HepG2 (cell line): Measurements from ENCODE around the gene ADAMTS13. TPM values are rescaled to one million over a fixed set of nuclear protein-coding genes. Genes with fewer than 3 reads are reported as not detected.

Experiments used
- CSRNP1 ChIP-seq: sonication (generic); formaldehyde crosslinking; IDR thresholded peaks from 2 replicates; pipeline ENCODE4 v1.8.1; 2023; ENCODE audit warnings: mild to moderate bottlenecking, missing genetic modification reagents
- GTF2F1 ChIP-seq: fragments of 150-350 bp; IDR thresholded peaks from 2 replicates; pipeline ENCODE4 v1.6.1; 2014; ENCODE audit warnings: low read length
- HNRNPL ChIP-seq: fragments of 200-400 bp; formaldehyde crosslinking; IDR thresholded peaks from 2 replicates; pipeline ENCODE4 v1.6.1; 2017; ENCODE audit warnings: mild to moderate bottlenecking, low read depth, low read length
- PHF8 ChIP-seq: sonication (generic); formaldehyde crosslinking; IDR thresholded peaks from 2 replicates; pipeline ENCODE4 v1.5.0; 2020; ENCODE audit warnings: missing genetic modification reagents
- SALL2 ChIP-seq: sonication (generic); formaldehyde crosslinking; IDR thresholded peaks from 2 replicates; pipeline ENCODE4 v1.8.1; 2023; ENCODE audit warnings: mild to moderate bottlenecking, missing genetic modification reagents, inconsistent platforms
- SKI ChIP-seq: fragments of 450-650 bp; IDR thresholded peaks from one replicate; pipeline ENCODE4 v1.6.1; 2018; ENCODE audit warnings: mild to moderate bottlenecking; ENCODE audit not compliant: partially characterized antibody
- ZKSCAN8 ChIP-seq: IDR thresholded peaks from 2 replicates; pipeline ENCODE4 v1.6.1; 2016; ENCODE audit warnings: borderline replicate concordance, missing genetic modification reagents, missing compliant biosample characterization
- ZNF263 ChIP-seq: sonication (generic); formaldehyde crosslinking; IDR thresholded peaks from 2 replicates; pipeline ENCODE4 v1.4.0; 2020; ENCODE audit warnings: missing genetic modification reagents
- ZNF543 ChIP-seq: sonication (generic); formaldehyde crosslinking; IDR thresholded peaks from 2 replicates; pipeline ENCODE4 v1.4.0; 2020; ENCODE audit warnings: mild to moderate bottlenecking, missing genetic modification reagents
- polyA plus RNA-seq, 8 experiments: library from polyadenylated mRNA; depleted of rRNA in 3 of 8; stranded (reverse) in 7 of 8; unstranded in 1 of 8; fragments of >200 nt; fragmentation: Illumina TruSeq in 4 of 8; extraction: Trizol in 4 of 8; gene quantifications; 2 replicates each; pipeline versions ENCODE4 v1.2.1 to v1.2.3, GENCODE V29; 2011 to 2016; ENCODE audit warnings: low read depth in 4 of 8, missing spikeins in 1 of 8, mixed read lengths in 1 of 8; ENCODE audit not compliant: insufficient read depth in 1 of 8
- total RNA-seq, 5 experiments: library from RNA; depleted of rRNA; stranded (reverse); fragments of >200 nt; fragmentation: Illumina TruSeq; extraction: Trizol; gene quantifications; 2 replicates each; pipeline ENCODE4 v1.2.3, GENCODE V29; 2016; ENCODE audit warnings: low read depth in 1 of 5
- TF ChIP-seq, protein P1 (sequence below): sonication (generic); formaldehyde crosslinking; IDR thresholded peaks from 2 replicates; pipeline ENCODE4 v1.5.1; 2020; ENCODE audit warnings: missing genetic modification reagents, mild to moderate bottlenecking, borderline replicate concordance
- TF ChIP-seq, protein P2 (sequence below), 2 experiments: fragments of 450-650 bp in 1 of 2; sonication (generic) in 1 of 2; formaldehyde crosslinking in 1 of 2; IDR thresholded peaks; 2 replicates each; pipeline versions ENCODE4 v1.6.1 to v1.8.0; 2016 to 2022; ENCODE audit warnings: antibody characterized with exemption in 1 of 2, mild to moderate bottlenecking in 1 of 2, missing genetic modification reagents in 1 of 2
- TF ChIP-seq, protein P3 (sequence below): sonication (generic); formaldehyde crosslinking; IDR thresholded peaks from 2 replicates; pipeline ENCODE4 v1.4.0; 2020; ENCODE audit warnings: mild to moderate bottlenecking, missing genetic modification reagents

ADAMTS13 gene
- total and polyA plus RNA-seq, 2 of the 13 experiments (the other 11 are each of a cell fraction or from before 2014, with no cell fraction given): 0.91 to 4.5 TPM

GRCh38 chr9:133506653-133507038 lies 84.5 kb downstream of the ADAMTS13 start (continued):
- TF ChIP-seq, protein P1, sequence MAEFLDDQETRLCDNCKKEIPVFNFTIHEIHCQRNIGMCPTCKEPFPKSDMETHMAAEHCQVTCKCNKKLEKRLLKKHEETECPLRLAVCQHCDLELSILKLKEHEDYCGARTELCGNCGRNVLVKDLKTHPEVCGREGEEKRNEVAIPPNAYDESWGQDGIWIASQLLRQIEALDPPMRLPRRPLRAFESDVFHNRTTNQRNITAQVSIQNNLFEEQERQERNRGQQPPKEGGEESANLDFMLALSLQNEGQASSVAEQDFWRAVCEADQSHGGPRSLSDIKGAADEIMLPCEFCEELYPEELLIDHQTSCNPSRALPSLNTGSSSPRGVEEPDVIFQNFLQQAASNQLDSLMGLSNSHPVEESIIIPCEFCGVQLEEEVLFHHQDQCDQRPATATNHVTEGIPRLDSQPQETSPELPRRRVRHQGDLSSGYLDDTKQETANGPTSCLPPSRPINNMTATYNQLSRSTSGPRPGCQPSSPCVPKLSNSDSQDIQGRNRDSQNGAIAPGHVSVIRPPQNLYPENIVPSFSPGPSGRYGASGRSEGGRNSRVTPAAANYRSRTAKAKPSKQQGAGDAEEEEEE (CRISPR knock-in tag): no peak
- TF ChIP-seq ZNF263 (CRISPR knock-in tag) (peak; percentile 40), ZKSCAN8 (CRISPR knock-in tag) (0 out of 2 replicates have a peak, but pooled peaks have one; percentile 39), HNRNPL (peak; percentile 77; the same call in 1 of the 2 replicates), ZNF543 (CRISPR knock-in tag) (peak; percentile 80; the same call in 1 of the 2 replicates), SALL2 (CRISPR knock-in tag) (peak; percentile 82), GTF2F1 (no peak), PHF8 (peak; percentile 20; the same call in 1 of the 2 replicates), SKI (peak; percentile 80), CSRNP1 (CRISPR knock-in tag) (no peak; the same call in 1 of the 2 replicates)
- TF ChIP-seq, protein P2, sequence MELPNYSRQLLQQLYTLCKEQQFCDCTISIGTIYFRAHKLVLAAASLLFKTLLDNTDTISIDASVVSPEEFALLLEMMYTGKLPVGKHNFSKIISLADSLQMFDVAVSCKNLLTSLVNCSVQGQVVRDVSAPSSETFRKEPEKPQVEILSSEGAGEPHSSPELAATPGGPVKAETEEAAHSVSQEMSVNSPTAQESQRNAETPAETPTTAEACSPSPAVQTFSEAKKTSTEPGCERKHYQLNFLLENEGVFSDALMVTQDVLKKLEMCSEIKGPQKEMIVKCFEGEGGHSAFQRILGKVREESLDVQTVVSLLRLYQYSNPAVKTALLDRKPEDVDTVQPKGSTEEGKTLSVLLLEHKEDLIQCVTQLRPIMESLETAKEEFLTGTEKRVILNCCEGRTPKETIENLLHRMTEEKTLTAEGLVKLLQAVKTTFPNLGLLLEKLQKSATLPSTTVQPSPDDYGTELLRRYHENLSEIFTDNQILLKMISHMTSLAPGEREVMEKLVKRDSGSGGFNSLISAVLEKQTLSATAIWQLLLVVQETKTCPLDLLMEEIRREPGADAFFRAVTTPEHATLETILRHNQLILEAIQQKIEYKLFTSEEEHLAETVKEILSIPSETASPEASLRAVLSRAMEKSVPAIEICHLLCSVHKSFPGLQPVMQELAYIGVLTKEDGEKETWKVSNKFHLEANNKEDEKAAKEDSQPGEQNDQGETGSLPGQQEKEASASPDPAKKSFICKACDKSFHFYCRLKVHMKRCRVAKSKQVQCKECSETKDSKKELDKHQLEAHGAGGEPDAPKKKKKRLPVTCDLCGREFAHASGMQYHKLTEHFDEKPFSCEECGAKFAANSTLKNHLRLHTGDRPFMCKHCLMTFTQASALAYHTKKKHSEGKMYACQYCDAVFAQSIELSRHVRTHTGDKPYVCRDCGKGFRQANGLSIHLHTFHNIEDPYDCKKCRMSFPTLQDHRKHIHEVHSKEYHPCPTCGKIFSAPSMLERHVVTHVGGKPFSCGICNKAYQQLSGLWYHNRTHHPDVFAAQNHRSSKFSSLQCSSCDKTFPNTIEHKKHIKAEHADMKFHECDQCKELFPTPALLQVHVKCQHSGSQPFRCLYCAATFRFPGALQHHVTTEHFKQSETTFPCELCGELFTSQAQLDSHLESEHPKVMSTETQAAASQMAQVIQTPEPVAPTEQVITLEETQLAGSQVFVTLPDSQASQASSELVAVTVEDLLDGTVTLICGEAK (IDR thresholded peaks at IDR 0.05): no peak
- TF ChIP-seq, protein P2 (CRISPR knock-in tag; IDR thresholded peaks at IDR 0.05): peak; percentile 85
- TF ChIP-seq, protein P3, sequence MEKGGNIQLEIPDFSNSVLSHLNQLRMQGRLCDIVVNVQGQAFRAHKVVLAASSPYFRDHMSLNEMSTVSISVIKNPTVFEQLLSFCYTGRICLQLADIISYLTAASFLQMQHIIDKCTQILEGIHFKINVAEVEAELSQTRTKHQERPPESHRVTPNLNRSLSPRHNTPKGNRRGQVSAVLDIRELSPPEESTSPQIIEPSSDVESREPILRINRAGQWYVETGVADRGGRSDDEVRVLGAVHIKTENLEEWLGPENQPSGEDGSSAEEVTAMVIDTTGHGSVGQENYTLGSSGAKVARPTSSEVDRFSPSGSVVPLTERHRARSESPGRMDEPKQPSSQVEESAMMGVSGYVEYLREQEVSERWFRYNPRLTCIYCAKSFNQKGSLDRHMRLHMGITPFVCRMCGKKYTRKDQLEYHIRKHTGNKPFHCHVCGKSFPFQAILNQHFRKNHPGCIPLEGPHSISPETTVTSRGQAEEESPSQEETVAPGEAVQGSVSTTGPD (CRISPR knock-in tag): no peak; the same call in 1 of the 2 replicates
